Stromal cell of bone marrow (primary cell): ENCODE results near the gene UBE3B.
A peak's percentile ranks its signal among the peaks of the same experiment; 100 is the strongest.

Experiments used
- DNase-seq: peaks from one replicate; pipeline ENCODE4 v3.0.0-alpha.2; 2012; ENCODE audit warnings: low read depth

UBE3B gene

GRCh38 chr12:109475993-109476806 lies 1.2 kb upstream of the UBE3B start:
- DNase-seq = no peak

GRCh38 chr12:109476807-109477184 lies 638 bp upstream of the UBE3B start:
- no peak for DNase-seq

DNA sequence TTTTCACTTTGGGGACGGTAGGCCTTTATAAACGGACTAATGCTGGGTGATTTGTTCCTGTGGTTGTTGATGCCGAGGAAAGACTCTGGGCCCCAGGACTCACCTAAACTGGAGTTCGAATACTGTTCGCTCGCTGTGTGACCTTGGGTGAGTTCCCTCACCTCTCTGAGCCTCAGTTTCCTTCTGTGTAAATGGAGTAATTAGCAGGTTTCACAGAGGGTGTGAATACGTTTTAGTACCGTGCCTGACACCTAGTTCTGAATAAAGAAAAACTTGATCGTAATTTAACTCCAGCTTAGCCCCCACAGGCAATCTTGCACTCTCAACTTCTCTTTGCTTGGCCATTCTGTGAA lies 505 bp downstream of the UBE3B start:
- no peak for DNase-seq

DNA sequence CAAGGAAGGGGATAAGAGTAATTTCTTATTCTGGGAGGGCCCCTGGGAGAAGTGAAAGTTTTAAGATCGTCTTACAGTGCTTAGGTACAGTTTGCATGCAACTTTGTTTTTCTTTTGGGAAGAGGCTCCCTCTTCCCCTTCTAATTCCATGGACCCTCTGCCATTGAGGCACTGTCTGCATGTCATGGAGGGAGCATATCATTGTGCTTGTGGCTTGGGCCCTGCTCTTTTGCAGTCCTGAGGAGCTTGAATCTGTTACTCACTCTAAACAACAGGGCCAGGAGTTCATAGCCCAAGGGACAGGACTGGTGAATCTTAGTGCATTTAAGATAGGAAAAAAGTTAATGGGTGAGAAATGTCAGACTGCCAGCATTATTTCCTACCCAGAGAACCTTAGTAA lies 2.3 kb downstream of the UBE3B start:
- no peak for DNase-seq

GRCh38 chr12:109480356-109480755 lies 2.9 kb downstream of the UBE3B start:
- DNase-seq = no peak

DNA sequence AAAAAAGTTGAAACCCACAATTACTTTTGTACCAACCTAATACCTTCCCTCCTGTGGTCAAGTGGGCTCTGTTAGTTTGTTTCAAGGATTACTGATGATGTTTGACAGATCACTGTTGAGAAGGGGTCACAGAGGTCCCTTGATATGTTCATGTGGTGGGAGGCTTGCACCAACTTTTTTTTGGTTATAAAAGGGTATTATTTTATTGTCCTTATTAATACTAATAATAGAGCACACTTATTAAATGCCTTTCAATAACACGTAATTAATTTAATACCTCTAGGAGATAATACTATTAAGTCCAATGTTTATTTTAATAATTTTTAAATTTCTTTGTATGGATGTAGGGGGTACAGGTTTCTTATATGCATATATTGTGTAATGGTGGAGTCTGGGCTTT lies 4.4 kb downstream of the UBE3B start:
- no peak for DNase-seq

DNA sequence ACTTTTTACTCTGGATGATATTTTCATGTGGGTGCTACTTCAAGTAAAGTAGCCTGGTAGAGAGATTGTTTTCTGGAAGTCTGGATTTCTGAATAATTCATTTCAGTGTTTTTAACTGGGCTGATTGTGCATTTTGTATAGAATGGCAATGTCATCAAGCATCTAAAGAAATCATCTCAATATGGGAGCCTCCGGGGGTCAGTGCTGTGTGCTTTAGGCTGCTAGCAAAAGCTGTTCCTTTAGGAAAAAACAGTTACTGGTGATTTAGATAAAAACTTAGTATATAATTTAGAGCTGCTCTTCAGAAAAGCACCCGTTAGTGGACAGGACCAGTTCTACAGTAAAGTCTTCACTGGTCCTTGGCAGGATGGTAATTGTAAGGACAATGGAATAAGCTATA lies 5.1 kb downstream of the UBE3B start:
- no peak for DNase-seq

GRCh38 chr12:109482894-109483293 lies 5.5 kb downstream of the UBE3B start:
- DNase-seq = no peak

GRCh38 chr12:109483346-109483745 lies 5.9 kb downstream of the UBE3B start:
- DNase-seq = no peak

GRCh38 chr12:109485201-109485600 lies 7.8 kb downstream of the UBE3B start:
- no peak for DNase-seq

DNA sequence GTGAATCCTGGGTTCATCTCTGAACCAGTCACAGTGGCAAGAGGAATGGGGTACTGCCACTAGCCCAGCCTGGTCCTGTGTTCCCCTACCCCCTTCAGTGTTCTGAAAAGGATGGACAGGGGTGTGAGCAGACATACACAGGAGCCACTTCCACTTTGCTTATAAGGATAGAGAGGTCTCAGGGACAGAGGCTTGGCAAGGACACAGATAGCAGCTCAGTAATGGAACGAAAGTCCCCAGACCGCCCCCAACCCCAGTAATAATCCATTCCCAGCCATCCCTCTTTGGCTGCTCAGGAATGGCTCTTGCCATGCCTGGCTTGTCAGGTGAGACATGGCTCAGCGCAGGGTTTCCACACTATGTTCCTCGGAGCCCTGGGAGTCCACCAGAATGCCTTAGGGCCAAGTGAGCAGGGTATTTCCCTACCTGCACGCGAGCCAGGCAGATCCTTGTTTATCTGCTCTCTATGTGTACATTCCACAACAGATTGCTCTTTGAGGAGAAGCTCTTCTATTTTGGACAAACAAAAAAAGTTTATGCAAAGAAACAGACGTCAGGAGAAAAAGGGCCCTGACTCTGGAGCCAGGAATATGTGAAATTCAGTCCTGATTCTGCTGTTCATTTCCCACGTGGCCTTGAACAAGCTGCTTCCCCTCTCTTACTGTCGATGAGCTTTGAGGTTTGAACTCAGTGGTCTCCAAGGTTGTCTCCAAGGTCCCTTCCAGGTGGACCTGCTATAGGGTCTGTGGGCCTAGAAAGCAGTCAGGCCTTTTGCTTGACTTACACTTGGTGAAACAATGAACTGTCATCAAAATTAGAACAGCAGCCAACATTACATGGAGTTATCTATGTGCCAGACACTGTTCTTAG lies 10.0 kb downstream of the UBE3B start:
- DNase-seq = no peak

DNA sequence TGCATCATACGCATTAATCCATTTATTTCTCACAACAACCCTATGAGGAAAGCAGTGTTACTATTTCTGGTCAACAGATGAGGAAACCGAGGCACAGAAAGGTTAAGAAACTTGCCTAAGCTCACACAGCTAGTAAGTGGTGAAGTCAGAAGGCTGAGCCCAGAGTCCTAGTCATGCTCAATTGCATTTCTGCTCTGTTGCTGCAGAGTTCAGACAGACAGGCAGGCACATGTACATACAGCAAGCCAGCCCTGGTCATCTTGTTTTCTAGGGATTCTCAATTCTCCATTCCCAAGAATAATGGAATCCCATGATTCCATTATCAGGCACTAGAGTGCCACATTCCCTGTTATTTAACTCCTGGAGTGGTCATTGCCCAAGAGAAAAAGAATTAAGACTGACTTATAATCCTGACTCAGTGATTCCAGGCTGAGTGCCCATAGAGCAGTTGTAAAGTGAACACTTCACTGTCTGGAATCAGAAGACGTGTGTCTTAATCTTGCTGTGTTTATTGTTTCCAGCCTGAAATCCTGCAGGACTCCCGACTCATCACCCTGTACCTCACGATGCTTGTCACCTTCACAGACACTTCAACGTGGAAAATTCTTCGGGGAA lies 10.7 kb downstream of the UBE3B start:
- DNase-seq = peak; percentile 56

DNA sequence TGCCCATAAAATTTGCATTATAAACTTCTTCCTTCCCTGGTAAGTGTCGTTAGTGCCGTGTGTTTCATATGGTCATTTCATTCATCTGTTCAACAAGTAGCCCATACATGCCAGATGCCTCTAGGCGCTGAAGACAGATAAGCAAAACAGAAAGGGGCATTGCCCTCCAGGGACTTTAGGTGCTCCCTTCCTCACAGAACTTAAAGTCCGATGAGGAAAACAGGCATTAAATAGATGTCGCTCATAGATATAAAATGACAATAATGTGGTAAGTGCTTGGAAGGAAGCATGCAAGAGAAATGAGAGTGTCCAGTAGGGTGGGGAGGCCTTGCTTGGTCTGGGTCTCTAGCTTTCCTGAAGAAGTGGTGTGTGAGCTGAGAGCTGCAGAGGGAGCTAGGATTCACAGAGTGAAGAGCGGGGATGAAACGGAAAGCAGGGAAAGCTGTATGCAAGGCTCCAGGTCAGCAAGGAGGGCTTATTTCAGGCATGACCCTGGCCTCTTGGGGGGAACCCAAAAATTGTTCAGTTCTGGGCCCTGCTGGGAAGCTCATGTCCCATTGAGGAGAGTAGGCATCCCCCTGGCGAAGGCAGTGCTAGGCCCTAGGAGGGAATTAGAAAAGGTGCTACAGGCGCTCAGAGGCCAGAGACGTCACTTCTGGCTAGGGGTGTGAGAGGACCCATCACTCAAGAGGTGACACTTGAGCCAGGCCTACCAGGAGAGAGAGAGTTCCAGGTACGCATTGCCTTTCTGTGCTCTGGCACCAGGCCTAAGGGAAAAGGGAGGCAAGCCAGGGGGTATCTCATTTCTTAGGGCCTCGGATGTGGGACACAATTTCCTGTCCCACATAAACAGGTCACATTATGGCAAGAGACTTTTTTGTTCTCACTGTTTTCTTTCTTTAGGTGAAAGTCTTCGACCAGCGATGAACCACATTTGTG lies 11.9 kb downstream of the UBE3B start:
- DNase-seq = no peak

GRCh38 chr12:109489955-109490565 lies 12.6 kb downstream of the UBE3B start:
- DNase-seq = no peak

DNA sequence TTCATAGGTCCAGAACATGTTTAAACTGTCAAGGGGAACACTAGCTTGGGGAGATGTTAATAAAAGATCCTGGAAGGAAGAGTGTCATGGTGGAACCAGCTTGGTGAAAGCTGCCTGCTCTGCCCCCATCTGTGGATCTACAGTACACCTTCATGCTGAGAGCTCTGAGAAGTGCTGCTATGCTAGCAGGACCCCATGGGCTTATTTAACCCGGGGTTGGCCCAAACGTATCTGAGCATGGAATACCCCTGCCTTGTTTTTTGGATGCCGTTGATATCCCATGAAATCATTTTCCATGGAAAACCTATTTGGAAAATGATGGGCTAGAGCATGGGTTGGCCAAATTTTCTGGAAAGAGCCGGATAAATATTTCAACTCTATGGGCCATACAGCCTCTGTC lies 14.2 kb downstream of the UBE3B start:
- DNase-seq = no peak

GRCh38 chr12:109492371-109492770 lies 14.9 kb downstream of the UBE3B start:
- no peak for DNase-seq

DNA sequence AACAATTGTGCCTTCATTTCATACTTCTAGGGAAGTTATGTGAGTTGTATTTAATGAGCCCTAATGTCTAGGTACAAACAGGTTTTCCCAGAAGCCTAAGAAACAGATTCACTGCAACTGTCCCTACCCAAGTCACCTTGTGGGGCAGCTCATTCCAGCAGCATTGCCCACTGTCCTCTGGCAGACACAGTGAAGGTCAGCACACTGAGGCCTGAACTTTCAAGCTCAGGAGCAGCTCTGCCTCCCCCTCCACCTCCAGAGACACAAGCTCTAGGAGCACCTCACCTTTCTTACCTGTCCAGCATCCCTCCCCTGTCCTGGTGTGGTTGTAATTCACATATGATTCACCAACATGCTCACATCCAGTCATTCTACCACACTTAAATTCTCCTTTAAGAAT lies 15.7 kb downstream of the UBE3B start:
- no peak for DNase-seq

DNA sequence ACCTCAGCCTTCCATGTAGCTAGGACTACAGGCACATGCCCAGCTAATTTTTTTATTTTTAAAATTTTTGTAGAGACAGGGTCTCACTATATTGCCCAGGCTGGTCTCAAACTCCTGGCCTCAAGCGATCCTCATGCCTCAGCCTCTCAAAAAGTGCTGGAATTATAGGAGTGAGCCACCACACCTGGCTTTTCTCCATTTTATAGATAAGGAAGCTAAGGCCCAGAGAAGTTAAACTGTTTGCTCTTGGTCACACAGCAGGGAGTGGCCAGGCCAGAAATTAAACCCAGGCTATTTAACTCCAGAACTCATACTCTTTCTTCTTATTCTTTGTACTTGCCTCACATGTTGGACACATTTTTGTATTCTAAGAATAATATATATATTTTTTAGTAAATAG lies 16.5 kb downstream of the UBE3B start:
- DNase-seq = no peak

DNA sequence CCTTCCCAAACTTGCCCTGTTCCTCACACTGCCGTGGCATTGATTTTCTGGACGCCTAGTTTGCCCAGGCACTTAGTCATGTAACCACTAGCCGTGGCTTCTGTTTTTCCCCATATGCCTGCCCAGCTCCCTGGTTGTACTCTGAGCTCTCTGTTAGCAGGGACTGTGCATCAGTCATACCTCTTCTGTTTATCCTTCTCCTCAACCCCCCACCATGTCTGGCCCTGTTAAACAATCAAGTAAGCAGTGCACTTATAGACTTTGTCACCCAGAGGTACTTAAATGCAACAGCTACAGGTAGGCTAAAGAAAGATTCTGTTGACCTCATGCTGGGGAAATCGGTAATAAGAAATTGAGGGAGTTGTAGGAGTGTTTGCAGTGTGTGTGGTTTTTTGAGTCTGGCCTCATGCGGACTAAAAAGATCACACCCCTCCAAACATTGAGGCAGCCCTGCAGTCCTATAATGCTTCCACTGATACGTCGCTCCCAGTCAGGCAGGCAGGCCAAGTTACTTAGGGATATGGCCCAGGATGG lies 17.0 kb downstream of the UBE3B start:
- DNase-seq = no peak

GRCh38 chr12:109495012-109495411 lies 17.6 kb downstream of the UBE3B start:
- DNase-seq = no peak

GRCh38 chr12:109496306-109496705 lies 18.9 kb downstream of the UBE3B start:
- no peak for DNase-seq
